Measurements from ENCODE around the gene GPR62. TPM values are rescaled to one million over a fixed set of nuclear protein-coding genes. Genes with fewer than 3 reads are reported as not detected.
"Not testable (repeated sequence)": the region's sequence is repeated elsewhere in the genome, so short reads cannot be mapped to it uniquely, and the experiment has no call there.

The GPR62 gene
- total RNA-seq = under 0.01 TPM in 1 of 2 replicates, not detected in the other

GRCh38 chr3:51955175-51955892 is at the start of gene GPR62:
Gene GPR62 (plus strand): TSS chr3:51955381. CDS start chr3:51955653, 272 bp downstream.
- DNase-seq (ENCODE audit: low read depth in 2 of 2) = no peak

- DNase-seq (ENCODE audit: low read depth in 2 of 2) = no peak
Observed at GRCh38 chr3:51908026-51908425, 47.2 kb upstream of the GPR62 start.

GRCh38 chr3:51916418-51916817 is 38.8 kb upstream of the GPR62 start:
- DNase-seq (ENCODE audit: low read depth in 2 of 2) = no peak

GRCh38 chr3:51921081-51921578 is 34.1 kb upstream of the GPR62 start:
- no peak for DNase-seq (ENCODE audit: low read depth in 2 of 2)

- no peak for DNase-seq (ENCODE audit: low read depth in 2 of 2)
Observed at GRCh38 chr3:51927061-51927977, 27.9 kb upstream of the GPR62 start.

- DNase-seq (ENCODE audit: low read depth in 2 of 2) = no peak
Observed at GRCh38 chr3:51928438-51928837, 26.7 kb upstream of the GPR62 start.

GRCh38 chr3:51928981-51929380 is 26.2 kb upstream of the GPR62 start:
- DNase-seq (ENCODE audit: low read depth in 2 of 2) = not testable (repeated sequence)

GRCh38 chr3:51929420-51930003 is 25.7 kb upstream of the GPR62 start:
- no peak for DNase-seq (ENCODE audit: low read depth in 2 of 2)

- DNase-seq (ENCODE audit: low read depth in 2 of 2) = no peak
Observed at GRCh38 chr3:51930439-51930838, 24.7 kb upstream of the GPR62 start.

GRCh38 chr3:51931756-51932155 is 23.4 kb upstream of the GPR62 start:
- DNase-seq (ENCODE audit: low read depth in 2 of 2) = no peak

- no peak for DNase-seq (ENCODE audit: low read depth in 2 of 2)
Observed at GRCh38 chr3:51932471-51933370, 22.5 kb upstream of the GPR62 start.

GRCh38 chr3:51933471-51934138 is 21.6 kb upstream of the GPR62 start:
- no peak for DNase-seq (ENCODE audit: low read depth in 2 of 2)

GRCh38 chr3:51934139-51934850 is 20.9 kb upstream of the GPR62 start:
- DNase-seq (ENCODE audit: low read depth in 2 of 2) = no peak

- no peak for DNase-seq (ENCODE audit: low read depth in 2 of 2)
Observed at GRCh38 chr3:51934991-51935885, 19.9 kb upstream of the GPR62 start.

GRCh38 chr3:51935886-51936755 is 19.1 kb upstream of the GPR62 start:
- DNase-seq (ENCODE audit: low read depth in 2 of 2) = no peak

GRCh38 chr3:51937014-51937413 is 18.2 kb upstream of the GPR62 start:
- DNase-seq (ENCODE audit: low read depth in 2 of 2) = no peak

GRCh38 chr3:51937611-51938450 is 17.4 kb upstream of the GPR62 start:
- no peak for DNase-seq (ENCODE audit: low read depth in 2 of 2)
